VCaP (cell line): ENCODE measurements around the gene ZNF777.
"Not testable (repeated sequence)": the region's sequence is repeated elsewhere in the genome, so short reads cannot be mapped to it uniquely, and the experiment has no call there.

Source experiments
- H3K27ac ChIP-seq: fragments of 450-650 bp; 2 replicates; pipeline ENCODE4 v1.5.1; 2017
- TF ChIP-seq, protein P1 (sequence below): fragments of 450-650 bp; conservative IDR thresholded peaks from 2 replicates; pipeline ENCODE4 v1.5.1; 2017; ENCODE audit warnings: mild to moderate bottlenecking, moderate library complexity

Gene ZNF777

DNA sequence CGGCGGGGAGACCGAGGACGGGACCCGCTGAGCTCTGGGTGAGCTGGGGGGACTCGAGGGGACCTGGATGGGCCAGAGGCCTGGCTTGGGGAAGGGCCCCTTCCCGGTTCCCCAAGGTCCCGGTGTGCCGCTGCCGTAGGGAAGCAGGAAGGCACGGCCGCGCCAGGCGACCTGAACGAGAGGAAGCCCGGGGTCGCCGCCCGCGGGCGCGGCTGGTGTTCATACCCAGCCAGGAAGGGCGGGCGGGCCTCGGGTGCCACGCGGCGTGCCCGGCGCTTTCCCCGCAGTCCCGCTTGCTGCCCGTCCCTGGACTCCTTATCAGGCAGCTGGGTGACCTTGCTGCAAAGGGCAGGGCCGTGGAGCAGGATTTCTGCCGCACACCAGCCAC, 38.0 kb downstream of the ZNF777 start:
- TF ChIP-seq, protein P1, sequence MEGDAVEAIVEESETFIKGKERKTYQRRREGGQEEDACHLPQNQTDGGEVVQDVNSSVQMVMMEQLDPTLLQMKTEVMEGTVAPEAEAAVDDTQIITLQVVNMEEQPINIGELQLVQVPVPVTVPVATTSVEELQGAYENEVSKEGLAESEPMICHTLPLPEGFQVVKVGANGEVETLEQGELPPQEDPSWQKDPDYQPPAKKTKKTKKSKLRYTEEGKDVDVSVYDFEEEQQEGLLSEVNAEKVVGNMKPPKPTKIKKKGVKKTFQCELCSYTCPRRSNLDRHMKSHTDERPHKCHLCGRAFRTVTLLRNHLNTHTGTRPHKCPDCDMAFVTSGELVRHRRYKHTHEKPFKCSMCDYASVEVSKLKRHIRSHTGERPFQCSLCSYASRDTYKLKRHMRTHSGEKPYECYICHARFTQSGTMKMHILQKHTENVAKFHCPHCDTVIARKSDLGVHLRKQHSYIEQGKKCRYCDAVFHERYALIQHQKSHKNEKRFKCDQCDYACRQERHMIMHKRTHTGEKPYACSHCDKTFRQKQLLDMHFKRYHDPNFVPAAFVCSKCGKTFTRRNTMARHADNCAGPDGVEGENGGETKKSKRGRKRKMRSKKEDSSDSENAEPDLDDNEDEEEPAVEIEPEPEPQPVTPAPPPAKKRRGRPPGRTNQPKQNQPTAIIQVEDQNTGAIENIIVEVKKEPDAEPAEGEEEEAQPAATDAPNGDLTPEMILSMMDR: no peak
- peak overlapping the region; percentile 86 for H3K27ac ChIP-seq

- TF ChIP-seq, protein P1: peak; percentile 100
- peak overlapping the region; percentile 86 for H3K27ac ChIP-seq
These were observed 38.5 kb downstream of the ZNF777 start for GRCh38 chr7:149422162-149422913.

- no peak overlapping the region for H3K27ac ChIP-seq
- TF ChIP-seq, protein P1: no peak
These were observed 40.9 kb downstream of the ZNF777 start for GRCh38 chr7:149420006-149420405.

DNA sequence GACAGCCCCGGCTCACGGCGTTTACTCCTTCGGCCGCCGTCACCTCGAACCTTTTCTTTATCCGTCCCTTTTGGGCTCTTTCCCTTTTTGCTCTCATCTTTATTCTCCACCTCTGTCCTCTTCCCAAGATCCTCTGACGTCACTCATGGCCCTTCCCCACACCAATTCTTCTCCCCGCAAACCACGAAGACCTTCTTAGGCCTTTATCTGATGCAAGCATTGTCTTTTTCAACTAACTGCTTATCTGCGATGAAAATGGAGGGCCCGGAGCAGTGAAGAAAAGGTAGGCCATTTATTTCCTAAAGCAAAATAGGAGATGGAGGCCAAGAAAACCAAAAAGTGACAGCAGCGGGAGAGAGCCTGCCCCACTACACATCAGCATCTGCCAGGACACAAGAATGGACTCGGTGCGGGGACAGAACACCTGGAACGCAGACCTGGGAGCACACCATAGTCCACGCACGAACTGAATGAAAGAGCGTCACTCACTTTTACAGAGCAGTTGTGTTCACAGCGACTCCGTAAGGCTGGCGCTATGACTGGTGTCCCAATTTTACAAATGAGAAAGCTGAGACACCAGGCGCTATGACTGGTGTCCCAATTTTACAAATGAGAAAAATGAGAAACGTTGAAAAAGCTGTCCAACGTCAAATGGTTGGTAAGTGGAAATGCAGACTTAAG, 45.3 kb downstream of the ZNF777 start:
- H3K27ac ChIP-seq: no peak overlapping the region
- TF ChIP-seq, protein P1: no peak

DNA sequence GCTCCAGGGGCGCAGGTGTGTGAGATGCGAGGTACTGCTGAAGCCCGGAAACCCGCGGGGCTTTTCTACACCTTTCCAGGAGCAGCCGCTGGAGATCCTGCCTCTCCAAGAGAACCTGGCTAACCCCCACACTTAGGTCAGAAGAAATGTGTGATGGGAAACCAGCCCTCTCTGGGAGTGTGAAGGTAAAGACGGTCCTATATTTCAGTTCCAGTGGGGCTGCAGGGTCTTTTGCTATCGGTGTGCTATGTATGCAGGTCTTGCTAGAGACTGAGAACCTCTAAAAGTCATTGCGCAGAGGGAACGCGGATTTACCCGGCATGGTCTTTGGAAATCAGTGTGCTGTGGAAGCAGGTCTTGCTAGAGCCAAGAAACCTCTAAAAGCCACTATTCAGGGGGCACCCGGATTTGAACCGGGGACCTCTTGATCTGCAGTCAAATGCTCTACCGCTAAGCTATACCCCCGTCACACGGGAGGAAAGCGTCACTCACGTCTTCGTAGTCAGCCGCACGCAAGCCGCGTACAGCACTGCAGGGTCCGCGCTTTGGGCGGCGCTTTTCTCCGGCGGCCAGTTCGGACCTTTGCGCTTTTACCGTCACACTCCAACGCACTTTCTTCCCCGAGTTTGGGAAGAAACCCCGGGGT, 46.0 kb downstream of the ZNF777 start:
- TF ChIP-seq, protein P1: no peak
- no peak overlapping the region for H3K27ac ChIP-seq

DNA sequence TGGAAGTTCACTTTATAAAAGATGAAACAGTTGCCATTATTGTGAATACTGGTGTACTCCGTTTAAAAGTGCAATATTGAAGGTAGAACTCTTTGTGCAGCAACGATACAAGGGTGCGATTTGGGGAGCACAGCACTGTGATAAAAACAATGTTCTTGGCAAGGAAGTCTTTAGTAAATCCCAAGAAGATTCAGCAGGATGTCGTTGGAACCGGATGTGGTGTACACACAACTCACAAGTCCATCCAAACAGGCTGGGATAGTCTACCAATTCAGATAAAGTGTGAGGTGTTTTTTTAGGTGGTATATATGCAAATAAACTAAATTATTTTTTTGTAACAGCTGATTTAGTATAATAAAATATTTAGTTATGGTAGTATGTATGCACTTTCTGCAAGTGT, 46.7 kb downstream of the ZNF777 start:
- H3K27ac ChIP-seq: no peak overlapping the region
- TF ChIP-seq, protein P1: no peak

DNA sequence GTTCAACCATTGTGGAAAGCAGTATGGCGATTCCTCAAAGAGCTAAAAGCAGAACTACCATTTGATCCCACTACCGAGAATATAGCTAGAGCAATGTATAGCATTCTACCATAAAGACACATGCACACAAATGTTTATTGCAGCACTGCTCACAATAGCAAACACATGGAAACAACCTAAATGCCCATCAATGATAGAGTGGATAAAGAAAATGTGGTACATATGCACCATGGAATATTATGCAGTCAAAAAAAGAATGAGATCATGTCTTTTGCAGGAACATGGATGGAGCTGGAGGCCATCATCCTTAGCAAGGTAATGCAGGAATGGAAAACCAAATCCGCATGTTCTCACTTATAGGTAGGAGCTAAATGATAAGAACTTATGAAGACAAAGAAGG, 47.8 kb downstream of the ZNF777 start:
- not testable (repeated sequence) for H3K27ac ChIP-seq

DNA sequence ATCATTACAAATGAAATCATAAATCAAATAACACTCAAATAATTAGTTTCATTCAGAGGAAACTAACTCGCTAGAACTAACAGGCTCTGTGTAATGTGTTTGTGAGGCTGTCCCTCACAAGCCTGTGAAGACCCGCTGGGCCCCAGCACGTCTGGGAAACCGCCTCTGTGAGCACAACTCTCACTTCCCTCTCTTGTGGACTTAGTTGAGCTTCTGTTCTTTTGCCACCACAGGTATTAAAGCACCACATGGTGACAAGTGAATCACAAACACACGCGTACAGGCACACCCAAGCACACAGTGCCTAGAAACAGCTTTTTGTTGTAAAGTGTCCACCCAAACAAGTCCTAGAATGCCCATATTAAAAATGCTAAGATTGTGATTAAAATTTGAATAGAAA, 51.0 kb downstream of the ZNF777 start:
- peak overlapping the region; percentile 5; the same call in 1 of the 2 replicates for H3K27ac ChIP-seq
- TF ChIP-seq, protein P1: no peak
